Neuronal stem cell (in vitro differentiated cells): Measurements from ENCODE around the gene FBXO11.

ENCODE experiments used
- DNase-seq: peaks from one replicate; pipeline ENCODE4 v3.0.0-alpha.2; 2013; ENCODE audit warnings: low spot score
- H2AFZ ChIP-seq: one replicate; pipeline ENCODE4 v1.6.1; 2013; ENCODE audit warnings: mild to moderate bottlenecking, low read length, inconsistent platforms
- H2AK5ac ChIP-seq: 2 replicates; pipeline ENCODE4 v1.6.1; 2013; ENCODE audit warnings: low read depth, mild to moderate bottlenecking, inconsistent platforms, low read length, moderate library complexity, mixed read lengths
- H2BK120ac ChIP-seq: 2 replicates; pipeline ENCODE4 v1.6.1; 2013; ENCODE audit warnings: low read depth, mild to moderate bottlenecking, inconsistent platforms, low read length, moderate library complexity, mixed read lengths
- H2BK12ac ChIP-seq: one replicate; pipeline ENCODE4 v1.6.1; 2013; ENCODE audit warnings: low read length, inconsistent platforms
- H2BK15ac ChIP-seq: 2 replicates; pipeline ENCODE4 v1.6.1; 2013; ENCODE audit warnings: mild to moderate bottlenecking, low read length, inconsistent platforms, mixed read lengths
- H2BK5ac ChIP-seq: one replicate; pipeline ENCODE4 v1.6.1; 2013; ENCODE audit warnings: inconsistent platforms, mild to moderate bottlenecking, low read length, moderate library complexity
- H3K14ac ChIP-seq: one replicate; pipeline ENCODE4 v1.6.1; 2013; ENCODE audit warnings: low read length, inconsistent platforms
- H3K18ac ChIP-seq: 2 replicates; pipeline ENCODE4 v1.6.1; 2013; ENCODE audit warnings: low read length, inconsistent platforms
- H3K23ac ChIP-seq: 2 replicates; pipeline ENCODE4 v1.6.1; 2013; ENCODE audit warnings: low read depth, mild to moderate bottlenecking, mixed read lengths, low read length, inconsistent platforms; ENCODE audit not compliant: poor library complexity
- H3K27ac ChIP-seq: replicated peaks from 3 replicates; pipeline ENCODE4 v1.5.1; 2013; ENCODE audit warnings: low read length, inconsistent platforms
- H3K27me3 ChIP-seq, 3 experiments: 2 replicates each; pipeline ENCODE4 v1.6.1; 2013; ENCODE audit warnings: low read length in 3 of 3, mild to moderate bottlenecking in 2 of 3, inconsistent platforms in 1 of 3, low read depth in 1 of 3, mixed read lengths in 1 of 3, moderate library complexity in 1 of 3; ENCODE audit not compliant: control insufficient read depth in 3 of 3, insufficient read depth in 3 of 3
- H3K36me3 ChIP-seq, 2 donors: replicated peaks in 1 of 2; 2 replicates each; pipeline ENCODE4 v1.6.1; 2013; ENCODE audit warnings: low read length in 2 of 2; ENCODE audit not compliant: control insufficient read depth in 2 of 2, insufficient read depth in 2 of 2
- H3K4ac ChIP-seq: 2 replicates; pipeline ENCODE4 v1.6.1; 2013; ENCODE audit warnings: inconsistent platforms, mild to moderate bottlenecking, low read length, moderate library complexity
- H3K4me1 ChIP-seq, 2 donors: 1 replicate in 1 of 2; 2 replicates in 1 of 2; pipeline ENCODE4 v1.6.1; 2013; ENCODE audit warnings: low read length in 2 of 2, low read depth in 1 of 2; ENCODE audit not compliant: control insufficient read depth in 2 of 2, insufficient read depth in 1 of 2
- H3K4me2 ChIP-seq: one replicate; pipeline ENCODE4 v1.6.1; 2013; ENCODE audit warnings: mild to moderate bottlenecking, low read length, inconsistent platforms; ENCODE audit not compliant: insufficient read depth, poor library complexity, severe bottlenecking
- H3K4me3 ChIP-seq, 2 donors: 2 replicates each; pipeline ENCODE4 v1.5.1; 2013; ENCODE audit warnings: low read length in 2 of 2, mild to moderate bottlenecking in 2 of 2, inconsistent platforms in 1 of 2, moderate library complexity in 1 of 2
- H3K79me1 ChIP-seq: one replicate; pipeline ENCODE4 v1.6.1; 2013; ENCODE audit warnings: low read depth, mild to moderate bottlenecking, inconsistent platforms, low read length, moderate library complexity
- H3K9ac ChIP-seq: one replicate; pipeline ENCODE4 v1.6.1; 2013; ENCODE audit warnings: mild to moderate bottlenecking, low read depth, low read length, inconsistent platforms; ENCODE audit not compliant: poor library complexity
- H3K9me3 ChIP-seq, 2 donors: replicated peaks in 1 of 2; 2 replicates each; pipeline versions ENCODE3 to v1.6.1; 2013; ENCODE audit warnings: low read length in 2 of 2, mild to moderate bottlenecking in 2 of 2, inconsistent platforms in 1 of 2, low read depth in 1 of 2, mixed read lengths in 1 of 2, moderate library complexity in 1 of 2; ENCODE audit not compliant: control insufficient read depth in 2 of 2, insufficient read depth in 1 of 2
- H4K8ac ChIP-seq: one replicate; pipeline ENCODE4 v1.6.1; 2013; ENCODE audit warnings: low read depth, mild to moderate bottlenecking, inconsistent platforms, low read length, moderate library complexity
- H4K91ac ChIP-seq: one replicate; pipeline ENCODE4 v1.6.1; 2013; ENCODE audit warnings: low read length, low read depth, mild to moderate bottlenecking, inconsistent platforms; ENCODE audit not compliant: poor library complexity
- whole genome bisulfite sequencing, 2 donors: extraction: QIAGEN DNeasy Blood & Tissue Kit; methylation state at CpG; one replicate each; pipeline ENCODE4 v1.1.7; 2013; ENCODE audit warnings: missing lambda C conversion rate in 2 of 2, mixed read lengths in 1 of 2; ENCODE audit not compliant: insufficient read length in 2 of 2, insufficient replicate concordance in 1 of 2; ENCODE audit errors: extremely low coverage in 2 of 2; 5-methylcytosine and 5-hydroxymethylcytosine counted together

FBXO11 gene

GRCh38 chr2:47908682-47909081, 2.4 kb upstream of the FBXO11 start:
- no peaks in the 10 kb centered on the region for H3K27me3 ChIP-seq
- peaks cover 3% of the 10 kb centered on the region for H3K79me1 ChIP-seq
- no peak overlapping the region for H2AK5ac ChIP-seq
- H2AFZ ChIP-seq = no peak overlapping the region
- no peak overlapping the region for H3K4me3 ChIP-seq
- no peaks in the 10 kb centered on the region for H3K36me3 ChIP-seq
- no peak overlapping the region for H3K27ac ChIP-seq
- no peak overlapping the region for H4K91ac ChIP-seq
- no peaks in the 10 kb centered on the region for H3K9me3 ChIP-seq
- H3K9ac ChIP-seq = no peak overlapping the region
- no peak overlapping the region for H3K4ac ChIP-seq
- H2BK5ac ChIP-seq = no peak overlapping the region
- no peak overlapping the region for H3K4me2 ChIP-seq
- H3K4me1 ChIP-seq = no peaks in the 10 kb centered on the region
- no peak overlapping the region for H3K18ac ChIP-seq
- no CpG with 5 or more reads among the region's 5 CpGs for WGBS, 2 donors
- no peak for DNase-seq
- H2BK15ac ChIP-seq = no peak overlapping the region
- no peak overlapping the region for H3K23ac ChIP-seq
- H2BK12ac ChIP-seq = no peak overlapping the region
- no peak overlapping the region for H2BK120ac ChIP-seq
- H4K8ac ChIP-seq = no peak overlapping the region
- H3K14ac ChIP-seq = no peak overlapping the region

- H2AFZ ChIP-seq = peak overlapping the region; percentile 71
- no peak overlapping the region for H4K91ac ChIP-seq
- peak overlapping the region; percentile 94 for H3K27ac ChIP-seq
- H3K4me3 ChIP-seq = peak overlapping the region; percentile 54 to 81
- no peaks in the 10 kb centered on the region for H3K9me3 ChIP-seq
- no peak overlapping the region for H2BK12ac ChIP-seq
- no peak overlapping the region for H4K8ac ChIP-seq
- H2AK5ac ChIP-seq = no peak overlapping the region
- no peak overlapping the region for H3K14ac ChIP-seq
- H3K4me1 ChIP-seq = peaks cover 0 to 4% of the 10 kb centered on the region in 2 donors
- no peak overlapping the region for H3K4ac ChIP-seq
- H3K27me3 ChIP-seq = no peaks in the 10 kb centered on the region
- no peak for DNase-seq
- H2BK120ac ChIP-seq = no peak overlapping the region
- H2BK5ac ChIP-seq = no peak overlapping the region
- H3K79me1 ChIP-seq = peaks cover 3% of the 10 kb centered on the region
- H3K36me3 ChIP-seq = no peaks in the 10 kb centered on the region
- H2BK15ac ChIP-seq = no peak overlapping the region
- no peak overlapping the region for H3K9ac ChIP-seq
- WGBS, 2 donors = no CpG with 5 or more reads among the region's 15 CpGs
- peak overlapping the region; percentile 33 for H3K4me2 ChIP-seq
- H3K23ac ChIP-seq = no peak overlapping the region
- H3K18ac ChIP-seq = no peak overlapping the region
Observed at GRCh38 chr2:47907039-47907781, 912 bp upstream of the FBXO11 start.

- peak overlapping the region; percentile 100 for H3K14ac ChIP-seq
- peak; percentile 36 for DNase-seq
- peak overlapping the region; percentile 100 for H3K18ac ChIP-seq
- peak overlapping the region; percentile 100 for H3K9ac ChIP-seq
- peak overlapping the region; percentile 95 for H4K91ac ChIP-seq
- H2BK12ac ChIP-seq = no peak overlapping the region
- peak overlapping the region; percentile 87 to 90 for H3K4me3 ChIP-seq
- peak overlapping the region; percentile 99 for H2BK5ac ChIP-seq
- peak overlapping the region; percentile 95 for H3K4ac ChIP-seq
- H2BK15ac ChIP-seq = peak overlapping the region; percentile 67
- no peaks in the 10 kb centered on the region for H3K9me3 ChIP-seq
- peaks cover 5% of the 10 kb centered on the region for H3K79me1 ChIP-seq
- H2BK120ac ChIP-seq = no peak overlapping the region
- no peaks in the 10 kb centered on the region for H3K36me3 ChIP-seq
- H3K27me3 ChIP-seq = no peaks in the 10 kb centered on the region
- H3K27ac ChIP-seq = peak overlapping the region; percentile 100
- peaks cover 0 to 4% of the 10 kb centered on the region in 2 donors for H3K4me1 ChIP-seq
- H2AK5ac ChIP-seq = peak overlapping the region; percentile 94
- H2AFZ ChIP-seq = peak overlapping the region; percentile 89
- peak overlapping the region; percentile 98 for H3K23ac ChIP-seq
- peak overlapping the region; percentile 43 for H4K8ac ChIP-seq
- peak overlapping the region; percentile 54 for H3K4me2 ChIP-seq
- no CpG with 5 or more reads among the region's 105 CpGs for WGBS, 2 donors
Observed at GRCh38 chr2:47905386-47906156, 727 bp downstream of the FBXO11 start.
